Esophagus muscularis mucosa (tissue), 4 donors: ENCODE measurements around the gene TGM3.

Experiments
- EP300 ChIP-seq: sonication (generic); formaldehyde crosslinking; IDR thresholded peaks from one replicate; pipeline ENCODE4 v1.6.1; 2017; ENCODE audit warnings: antibody characterized with exemption
- POLR2A ChIP-seq: fragments of 450-650 bp; IDR thresholded peaks from one replicate; pipeline ENCODE4 v1.6.1; 2017; ENCODE audit warnings: antibody characterized with exemption, moderate library complexity, mild to moderate bottlenecking, low read depth
- POLR2AphosphoS5 ChIP-seq, 2 donors: sonication (generic); formaldehyde crosslinking; IDR thresholded peaks; one replicate each; pipeline ENCODE4 v1.6.1; 2017; ENCODE audit warnings: antibody characterized with exemption in 2 of 2
- TF ChIP-seq, protein P1 (sequence below), 3 experiments: fragments of 200-600 bp in 2 of 3; fragments of 450-650 bp in 1 of 3; sonication (generic) in 2 of 3; IDR thresholded peaks; one replicate each; pipeline ENCODE4 v1.5.1; 2017 to 2019; ENCODE audit warnings: antibody characterized with exemption in 3 of 3, mild to moderate bottlenecking in 2 of 3, moderate library complexity in 1 of 3

DNA sequence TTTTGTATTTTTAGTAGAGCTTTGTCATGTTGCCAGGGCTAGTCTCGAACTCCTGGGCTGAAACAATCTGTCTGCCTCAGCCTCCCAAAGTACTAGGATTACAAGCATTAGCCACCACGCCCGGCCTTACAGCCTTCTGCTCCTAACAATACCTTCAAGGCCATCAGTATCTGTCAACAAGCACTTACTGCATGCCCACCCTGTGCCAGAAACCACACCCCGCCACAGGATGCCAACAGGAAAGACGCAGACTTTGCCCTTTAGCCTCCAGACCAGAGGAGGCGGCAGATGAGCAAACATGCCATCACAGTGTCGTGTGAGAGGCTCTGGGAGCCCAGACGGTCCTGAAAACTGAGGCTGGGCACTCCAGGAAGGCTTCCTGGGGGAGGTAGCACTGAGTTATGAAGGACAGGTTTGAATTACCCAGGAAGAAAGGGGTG lies 34.7 kb upstream of the TGM3 start:
- TF ChIP-seq POLR2AphosphoS5 (IDR thresholded peaks at IDR 0.05) (no peak), POLR2A (no peak), EP300 (no peak)
- TF ChIP-seq, protein P1, sequence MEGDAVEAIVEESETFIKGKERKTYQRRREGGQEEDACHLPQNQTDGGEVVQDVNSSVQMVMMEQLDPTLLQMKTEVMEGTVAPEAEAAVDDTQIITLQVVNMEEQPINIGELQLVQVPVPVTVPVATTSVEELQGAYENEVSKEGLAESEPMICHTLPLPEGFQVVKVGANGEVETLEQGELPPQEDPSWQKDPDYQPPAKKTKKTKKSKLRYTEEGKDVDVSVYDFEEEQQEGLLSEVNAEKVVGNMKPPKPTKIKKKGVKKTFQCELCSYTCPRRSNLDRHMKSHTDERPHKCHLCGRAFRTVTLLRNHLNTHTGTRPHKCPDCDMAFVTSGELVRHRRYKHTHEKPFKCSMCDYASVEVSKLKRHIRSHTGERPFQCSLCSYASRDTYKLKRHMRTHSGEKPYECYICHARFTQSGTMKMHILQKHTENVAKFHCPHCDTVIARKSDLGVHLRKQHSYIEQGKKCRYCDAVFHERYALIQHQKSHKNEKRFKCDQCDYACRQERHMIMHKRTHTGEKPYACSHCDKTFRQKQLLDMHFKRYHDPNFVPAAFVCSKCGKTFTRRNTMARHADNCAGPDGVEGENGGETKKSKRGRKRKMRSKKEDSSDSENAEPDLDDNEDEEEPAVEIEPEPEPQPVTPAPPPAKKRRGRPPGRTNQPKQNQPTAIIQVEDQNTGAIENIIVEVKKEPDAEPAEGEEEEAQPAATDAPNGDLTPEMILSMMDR (IDR thresholded peaks at IDR 0.05) = no peak
